ENCODE data around the gene APOBEC3A.
"Not testable (repeated sequence)": the region's sequence is repeated elsewhere in the genome, so short reads cannot be mapped to it uniquely, and the experiment has no call there.

Gene APOBEC3A

GRCh38 chr22:38981992-38982927 is 24.9 kb downstream of the APOBEC3A start, which contains the start of gene APOBEC3B:
APOBEC3B (plus strand) TSS chr22:38982347; CDS start chr22:38982454, 107 bp downstream.
- DNase-seq: peak; percentile 17 to 30

DNA sequence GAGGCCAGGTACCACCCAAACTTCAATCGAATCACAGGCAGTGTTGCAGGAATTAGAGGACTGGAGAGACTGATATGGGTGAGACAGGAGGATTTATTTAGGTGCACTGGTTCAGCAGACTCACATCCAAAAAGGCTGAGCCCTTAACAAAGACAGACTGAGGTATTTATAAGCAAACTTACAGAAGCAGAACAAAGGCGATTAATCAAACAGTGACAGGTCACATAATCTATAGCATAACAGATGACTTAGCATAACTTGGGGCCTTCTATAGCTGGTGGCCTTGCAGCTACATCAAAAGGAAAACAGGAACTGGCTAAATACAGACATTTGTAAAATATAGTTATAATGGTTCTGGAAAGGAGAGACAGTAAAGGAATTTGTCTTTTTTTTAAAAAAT is 26.8 kb downstream of the APOBEC3A start:
- no peak for DNase-seq

DNA sequence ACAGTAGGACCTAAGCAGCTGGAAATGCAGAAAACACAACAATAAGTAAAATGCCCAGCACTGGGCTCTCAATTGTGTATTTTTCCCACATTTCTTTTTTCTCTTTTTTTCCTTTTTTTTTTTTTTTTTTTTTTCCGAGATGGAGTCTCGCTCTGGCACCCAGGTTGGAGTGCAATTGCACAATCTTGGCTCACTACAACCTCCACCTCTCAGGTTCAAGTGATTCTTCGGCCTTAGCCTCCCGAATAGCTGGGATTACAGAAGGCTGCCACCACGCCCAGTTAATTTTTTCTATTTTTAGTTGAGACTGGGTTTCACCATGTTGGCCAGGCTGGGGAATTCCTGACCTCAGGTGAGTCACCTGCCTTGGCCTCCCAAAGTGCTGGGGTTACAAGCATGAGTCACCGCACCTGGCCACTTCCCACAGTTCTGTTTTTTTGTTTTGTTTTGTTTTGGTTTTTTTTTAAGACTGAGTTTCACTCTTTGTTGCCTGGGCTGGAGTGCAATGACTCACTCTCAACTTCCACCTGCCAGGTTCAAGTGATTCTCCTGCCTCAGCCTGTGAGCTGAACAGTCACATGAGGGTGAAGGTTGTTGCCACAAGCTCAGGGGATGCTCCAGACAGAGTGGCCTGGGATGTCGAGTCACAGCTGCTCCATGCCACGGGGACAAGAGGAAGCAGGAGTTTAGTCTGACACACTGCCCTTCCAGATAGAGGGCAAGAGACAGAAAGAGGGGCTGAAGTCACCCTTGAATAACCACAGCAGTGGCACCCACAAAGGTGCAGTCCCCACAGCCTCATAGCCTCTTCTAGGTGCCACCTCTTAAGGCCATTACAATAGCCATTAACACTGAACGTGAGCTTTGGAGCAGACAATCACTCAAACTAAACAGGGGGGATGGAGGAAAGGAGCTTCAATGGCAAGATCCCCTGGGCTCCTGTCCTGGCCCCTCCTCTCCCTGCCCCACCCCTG is 27.7 kb downstream of the APOBEC3A start:
- DNase-seq: peak; percentile 61 to 73

- DNase-seq: no peak
Observed at GRCh38 chr22:38986629-38987028, 29.2 kb downstream of the APOBEC3A start.

GRCh38 chr22:38987171-38987895 is 29.9 kb downstream of the APOBEC3A start:
- no peak for DNase-seq

- no peak for DNase-seq
Observed at GRCh38 chr22:38989466-38989865, 32.1 kb downstream of the APOBEC3A start.

- DNase-seq: not testable (repeated sequence)
Observed at GRCh38 chr22:38992871-38993371, 35.5 kb downstream of the APOBEC3A start.

DNA sequence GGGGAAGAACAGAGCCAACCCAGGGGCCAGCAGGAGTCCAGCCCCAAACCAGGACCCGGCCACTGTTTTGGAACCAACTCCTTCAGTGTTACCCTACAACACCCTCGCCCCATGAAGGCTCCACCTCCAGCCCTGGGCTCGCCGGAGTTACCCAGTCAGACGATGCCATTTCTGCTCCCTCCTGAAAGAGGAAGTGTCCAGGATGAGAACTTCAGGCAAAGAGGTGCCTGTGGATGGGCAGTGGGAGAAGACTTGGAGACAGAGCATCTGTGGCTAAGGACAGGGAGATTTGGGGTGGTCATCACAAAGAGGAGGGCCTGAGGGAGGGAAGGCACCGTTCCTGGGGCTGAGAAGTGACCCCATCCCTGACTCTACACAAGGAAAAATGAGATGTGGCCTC is 38.7 kb downstream of the APOBEC3A start:
- DNase-seq: no peak

- no peak for DNase-seq
Observed at GRCh38 chr22:38997518-38997917, 40.1 kb downstream of the APOBEC3A start.

GRCh38 chr22:39003165-39003638 is 45.8 kb downstream of the APOBEC3A start:
- DNase-seq: peak; percentile 60 to 61

DNA sequence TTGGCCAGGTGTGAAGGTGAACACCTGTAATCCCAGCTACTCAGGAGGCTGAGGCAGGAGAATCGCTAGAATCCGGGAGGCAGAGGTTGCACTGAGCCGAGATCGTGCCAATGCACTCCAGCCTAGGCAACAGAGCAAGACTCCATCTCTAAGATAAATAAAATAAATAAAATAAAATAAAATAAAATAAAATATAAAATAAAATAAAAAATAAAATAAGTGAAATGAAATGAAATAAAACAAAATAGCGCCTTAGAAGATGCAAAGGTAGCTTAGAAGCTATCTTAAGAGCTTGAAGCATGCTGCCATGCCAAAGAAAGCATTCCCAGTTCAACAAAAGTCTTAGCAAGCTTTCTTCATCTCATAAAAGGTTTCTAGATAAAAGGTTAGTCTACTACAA is 49.8 kb downstream of the APOBEC3A start:
- DNase-seq: no peak

- not testable (repeated sequence) for DNase-seq
Observed at GRCh38 chr22:39008271-39008850, 51.0 kb downstream of the APOBEC3A start.

DNA sequence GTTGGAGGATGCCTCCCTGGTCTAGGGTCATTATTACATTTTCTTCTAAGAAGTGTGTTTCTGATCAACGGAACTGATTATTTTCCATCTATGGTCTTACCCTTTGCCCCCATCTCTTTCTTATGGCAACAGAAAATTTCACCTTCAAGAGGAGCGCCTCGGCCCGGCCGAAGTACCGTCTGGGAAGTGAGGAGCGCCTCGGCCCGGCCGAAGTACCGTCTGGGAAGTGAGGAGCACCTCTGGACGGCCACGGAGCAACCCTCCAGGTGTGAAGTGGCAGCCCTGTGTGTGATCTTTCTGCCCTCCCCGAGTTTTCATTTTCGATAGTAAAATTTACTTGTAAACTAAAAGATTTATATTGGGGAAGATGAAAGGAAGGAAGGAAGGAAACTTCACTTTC is 53.5 kb downstream of the APOBEC3A start:
- no peak for DNase-seq

Data from activated CD4-positive, alpha-beta T cell treated with anti-CD3 and anti-CD28 coated beads, Interleukin-2, amount 50 U/mL, for 4 hours (primary cell).